ENCODE results near the gene HAUS8. TPM values are rescaled to one million over a fixed set of nuclear protein-coding genes. Genes with fewer than 3 reads are reported as not detected.

HAUS8 gene
- total and polyA plus RNA-seq, 2 of the 13 experiments (the other 11 are each of a cell fraction or from before 2014, with no cell fraction given), result 7.8 to 17.5 TPM

GRCh38 chr19:17076543-17076991 lies 1.3 kb upstream of the HAUS8 start:
- no peak for FAIRE-seq

More at GRCh38 chr19:17076543-17076991, 1.3 kb upstream of the HAUS8 start:
- Histone ChIP-seq H4K20me1 (ENCODE audit: insufficient read depth, low read length) (no peaks in the 10 kb centered on the region), H3K27ac (ENCODE audit: extremely low read length, insufficient read depth, low read length) (peak overlapping the region; percentile 42), H3K9me3 (ENCODE audit: low read length) (no peaks in the 10 kb centered on the region), H3K36me3 (replicated peaks in 1 of 2; ENCODE audit: control insufficient read depth in 1 of 2, insufficient read depth in 2 of 2, low read length in 2 of 2) (peaks cover 3 to 6% of the 10 kb centered on the region in 2 experiments; a peak in 1 of 5 replicates), H3K27me3 (ENCODE audit: control insufficient read depth in 1 of 2, insufficient read depth in 2 of 2, low read length in 2 of 2) (no peaks in the 10 kb centered on the region; a peak in 1 of 5 replicates), H3K79me2 (ENCODE audit: insufficient read depth, low read length) (peaks cover 65% of the 10 kb centered on the region), H3K9ac (ENCODE audit: insufficient read depth, low read depth, low read length) (peak overlapping the region; percentile 77), H2AFZ (ENCODE audit: low read length) (no peak overlapping the region), H3K4me2 (ENCODE audit: low read depth, low read length) (peak overlapping the region; percentile 94), H3K4me3 (replicated peaks in 1 of 3; ENCODE audit: insufficient read depth in 1 of 3, low read depth in 2 of 3, low read length in 3 of 3) (peak overlapping the region; percentile 76 to 98 (median 87)), H3K4me1 (ENCODE audit: insufficient read depth, low read length) (peaks cover 60% of the 10 kb centered on the region)
- BruUV-seq (replicated peaks), result no TSS peak
- intact Hi-C loops (cut with micrococcal nuclease; ENCODE audit: unreplicated experiment), result loop anchor here (5.0 kb wide), 1 partner anchor 61 kb away; no protein-coding TSS in a partner anchor
- ChIA-PET POLR2A (interaction anchor here (1.1 to 1.5 kb wide), 2 partner anchors 150 to 190 kb away, joined by 3 to 6 read pairs; partner anchors contain the start of gene BABAM1), CTCF (ENCODE audit: low intra/inter-chr PET ratio, low total read pairs) (no interaction called here)
- ATAC-seq, result peak; percentile 4; the same call in 1 of the 3 replicates
- WGBS (ENCODE audit: low lambda C conversion rate), result 0% methylated on average over 9 of the region's 12 CpGs
- TF ChIP-seq ZNF547 (CRISPR knock-in tag; IDR thresholded peaks at IDR 0.05) (no peak), ZNF839 (CRISPR knock-in tag; IDR thresholded peaks at IDR 0.05; ENCODE audit: borderline replicate concordance) (0 out of 2 replicates have a peak, but pooled peaks have one; percentile 6), THAP7 (CRISPR knock-in tag; IDR thresholded peaks at IDR 0.05) (no peak), NR0B2 (CRISPR knock-in tag; IDR thresholded peaks at IDR 0.05) (no peak), ZNF562 (CRISPR knock-in tag; IDR thresholded peaks at IDR 0.05; ENCODE audit: borderline replicate concordance) (no peak), ZNF580 (CRISPR knock-in tag; IDR thresholded peaks at IDR 0.05; ENCODE audit: borderline replicate concordance, low read depth) (no peak), ZFP36L2 (CRISPR knock-in tag; IDR thresholded peaks at IDR 0.05) (no peak), ZNF652 (CRISPR knock-in tag; IDR thresholded peaks at IDR 0.05; ENCODE audit: borderline replicate concordance, low read depth) (no peak), RARG (CRISPR knock-in tag; IDR thresholded peaks at IDR 0.05; ENCODE audit: low read depth) (no peak), PITX1 (CRISPR knock-in tag; IDR thresholded peaks at IDR 0.05) (no peak), KDM2A (CRISPR knock-in tag; IDR thresholded peaks at IDR 0.05; ENCODE audit: borderline replicate concordance, low read depth) (0 out of 2 replicates have a peak, but pooled peaks have one; percentile 14)
- DNase-seq (ENCODE audit: low spot score), result no peak
- in situ Hi-C loops (cut with HindIII; ENCODE audit: extremely low pct_ligation_motif_present, low pct_unique_long_range_greater_than_20kb), result no loop called here

All from HepG2 (cell line).